Measurements from ENCODE around the gene ABCA2. TPM values are rescaled to one million over a fixed set of nuclear protein-coding genes. Genes with fewer than 3 reads are reported as not detected.
A peak's percentile ranks its signal among the peaks of the same experiment; 100 is the strongest.

Gene ABCA2
- total RNA-seq, 1 donor from 2014 or later: 2.7 TPM

DNA sequence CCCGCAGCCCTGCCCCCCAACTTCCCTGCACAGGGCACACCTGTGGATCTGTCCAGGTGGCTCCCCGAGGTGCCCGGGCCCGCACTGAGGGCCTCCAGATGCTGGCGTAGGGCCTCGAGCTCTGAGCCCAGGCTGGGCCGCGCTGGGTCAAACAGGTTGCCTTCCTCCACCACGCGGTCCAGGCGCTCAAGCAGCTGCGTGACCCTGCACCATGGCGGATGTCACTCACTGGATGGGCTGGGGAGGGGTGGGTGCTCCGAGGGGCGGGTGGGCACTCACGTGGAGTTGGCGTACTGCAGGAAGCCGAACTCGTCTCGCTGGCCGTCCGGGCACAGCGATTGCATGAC, 5.4 kb downstream of the ABCA2 start:
- no peaks in the 10 kb centered on the region for H3K79me2 ChIP-seq (ENCODE audit: low read depth)
- peaks cover 12% of the 10 kb centered on the region for H3K27me3 ChIP-seq
- no peak overlapping the region for H3K4me2 ChIP-seq
- no peaks in the 10 kb centered on the region for H3K9me3 ChIP-seq (ENCODE audit: low read depth)
- H3K4me3 ChIP-seq: no peak overlapping the region
- peaks cover 16% of the 10 kb centered on the region for H3F3A ChIP-seq (ENCODE audit: low read depth)
- TF ChIP-seq EZH2phosphoT487 (IDR thresholded peaks at IDR 0.05) (no peak), EZH2 (IDR thresholded peaks at IDR 0.05) (no peak)
- TF ChIP-seq, protein P1, sequence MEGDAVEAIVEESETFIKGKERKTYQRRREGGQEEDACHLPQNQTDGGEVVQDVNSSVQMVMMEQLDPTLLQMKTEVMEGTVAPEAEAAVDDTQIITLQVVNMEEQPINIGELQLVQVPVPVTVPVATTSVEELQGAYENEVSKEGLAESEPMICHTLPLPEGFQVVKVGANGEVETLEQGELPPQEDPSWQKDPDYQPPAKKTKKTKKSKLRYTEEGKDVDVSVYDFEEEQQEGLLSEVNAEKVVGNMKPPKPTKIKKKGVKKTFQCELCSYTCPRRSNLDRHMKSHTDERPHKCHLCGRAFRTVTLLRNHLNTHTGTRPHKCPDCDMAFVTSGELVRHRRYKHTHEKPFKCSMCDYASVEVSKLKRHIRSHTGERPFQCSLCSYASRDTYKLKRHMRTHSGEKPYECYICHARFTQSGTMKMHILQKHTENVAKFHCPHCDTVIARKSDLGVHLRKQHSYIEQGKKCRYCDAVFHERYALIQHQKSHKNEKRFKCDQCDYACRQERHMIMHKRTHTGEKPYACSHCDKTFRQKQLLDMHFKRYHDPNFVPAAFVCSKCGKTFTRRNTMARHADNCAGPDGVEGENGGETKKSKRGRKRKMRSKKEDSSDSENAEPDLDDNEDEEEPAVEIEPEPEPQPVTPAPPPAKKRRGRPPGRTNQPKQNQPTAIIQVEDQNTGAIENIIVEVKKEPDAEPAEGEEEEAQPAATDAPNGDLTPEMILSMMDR (IDR thresholded peaks at IDR 0.05): no peak
- Mint-ChIP-seq H3K4me3 (no peak overlapping the region), H3K4me1 (peaks cover 8% of the 10 kb centered on the region), H3K36me3 (no peaks in the 10 kb centered on the region), H3K9me3 (no peaks in the 10 kb centered on the region), H3K27ac (no peak overlapping the region), H3K27me3 (ENCODE audit: insufficient read depth, low read depth) (peaks cover 3% of the 10 kb centered on the region)
- peaks cover 24% of the 10 kb centered on the region for H3K4me1 ChIP-seq
- DNase-seq (ENCODE audit: low spot score): no peak
- H3K36me3 ChIP-seq: no peaks in the 10 kb centered on the region
- no peak overlapping the region for H3K9ac ChIP-seq
- H4K20me1 ChIP-seq (ENCODE audit: low read depth): peaks cover 13% of the 10 kb centered on the region
- H3K27ac ChIP-seq: no peak overlapping the region
- no peak overlapping the region for H2AFZ ChIP-seq (replicated peaks)

DNA sequence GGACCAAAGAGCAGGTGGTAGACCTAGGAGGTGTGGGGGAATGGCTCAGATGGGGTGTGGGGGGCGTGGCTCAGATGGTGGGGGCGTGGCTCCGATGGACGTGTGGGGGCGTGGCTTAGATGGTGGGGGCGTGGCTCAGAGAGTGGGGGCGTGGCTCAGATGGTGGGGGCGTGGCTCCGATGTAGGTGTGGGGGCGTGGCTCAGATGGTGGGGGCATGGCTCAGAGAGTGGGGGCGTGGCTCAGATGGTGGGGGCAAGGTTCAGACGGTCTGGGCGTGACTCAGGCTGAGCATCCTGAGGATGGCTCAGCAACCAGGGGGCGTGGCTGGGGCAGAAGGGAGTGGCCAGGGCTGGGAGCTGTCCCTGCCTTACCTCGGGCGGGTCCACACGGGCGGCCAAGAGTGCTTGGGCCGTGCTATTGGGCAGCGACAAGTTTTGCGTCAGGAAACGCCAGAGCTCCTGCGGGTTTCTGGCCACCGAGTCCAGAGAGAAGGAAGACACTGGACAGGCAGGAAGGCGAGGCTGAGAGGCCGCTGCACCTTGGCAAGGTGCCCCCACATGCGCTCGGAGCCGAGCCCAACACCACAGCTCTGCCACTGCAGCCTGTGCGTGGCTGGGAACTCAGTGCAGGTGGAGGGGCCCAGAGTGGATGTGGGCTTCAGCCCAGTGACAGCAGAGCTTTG, 5.9 kb downstream of the ABCA2 start:
- no peak overlapping the region for H3K4me3 Mint-ChIP-seq
- TF ChIP-seq EZH2phosphoT487 (IDR thresholded peaks at IDR 0.05) (no peak), EZH2 (IDR thresholded peaks at IDR 0.05) (no peak)
- TF ChIP-seq, protein P1 (IDR thresholded peaks at IDR 0.05): no peak

DNA sequence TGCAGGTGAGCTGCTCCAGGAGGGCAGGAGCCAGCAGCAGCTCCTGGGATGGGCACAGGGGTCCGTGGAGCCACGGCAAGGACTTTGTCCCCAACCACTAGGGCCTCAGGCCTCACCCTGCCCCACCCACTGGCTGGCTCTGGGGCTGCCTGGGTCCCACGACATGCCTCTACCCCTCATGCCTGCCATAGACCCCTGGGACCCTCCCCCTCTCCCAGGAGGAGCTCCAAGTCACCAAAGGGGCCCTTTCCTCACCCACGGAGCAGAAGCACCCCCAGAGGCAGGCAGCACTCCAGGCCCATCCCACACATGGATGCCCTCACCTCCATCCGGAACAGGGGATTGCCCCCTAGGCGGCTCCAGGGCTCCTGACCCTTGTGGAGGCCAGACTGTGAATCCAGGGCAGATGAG, 6.5 kb downstream of the ABCA2 start:
- peaks cover 4% of the 10 kb centered on the region for H3K36me3 Mint-ChIP-seq
- H3K27ac Mint-ChIP-seq: no peak overlapping the region
- H3K9me3 Mint-ChIP-seq: no peaks in the 10 kb centered on the region
- H3K36me3 ChIP-seq: no peaks in the 10 kb centered on the region
- no peak for DNase-seq (ENCODE audit: low spot score)
- H3F3A ChIP-seq (ENCODE audit: low read depth): peaks cover 7% of the 10 kb centered on the region
- H3K4me3 Mint-ChIP-seq: no peak overlapping the region
- peaks cover 12% of the 10 kb centered on the region for H4K20me1 ChIP-seq (ENCODE audit: low read depth)
- no peak overlapping the region for H3K27ac ChIP-seq
- no peaks in the 10 kb centered on the region for H3K9me3 ChIP-seq (ENCODE audit: low read depth)
- peaks cover 17% of the 10 kb centered on the region for H3K4me1 ChIP-seq
- no peaks in the 10 kb centered on the region for H3K79me2 ChIP-seq (ENCODE audit: low read depth)
- no peak overlapping the region for H3K9ac ChIP-seq
- H2AFZ ChIP-seq (replicated peaks): no peak overlapping the region
- H3K4me2 ChIP-seq: no peak overlapping the region
- H3K27me3 ChIP-seq: peaks cover 1% of the 10 kb centered on the region
- no peak overlapping the region for H3K4me3 ChIP-seq
- peaks cover 4% of the 10 kb centered on the region for H3K4me1 Mint-ChIP-seq
- H3K27me3 Mint-ChIP-seq (ENCODE audit: insufficient read depth, low read depth): peaks cover 3% of the 10 kb centered on the region
- TF ChIP-seq EZH2 (IDR thresholded peaks at IDR 0.05) (no peak), EZH2phosphoT487 (IDR thresholded peaks at IDR 0.05) (no peak)
- TF ChIP-seq, protein P1 (IDR thresholded peaks at IDR 0.05): no peak

More for the DNA sequence above, 5.9 kb downstream of the ABCA2 start:
- Histone ChIP-seq H3K4me1 (peaks cover 19% of the 10 kb centered on the region), H4K20me1 (ENCODE audit: low read depth) (peaks cover 13% of the 10 kb centered on the region), H3K27me3 (peaks cover 7% of the 10 kb centered on the region), H2AFZ (replicated peaks) (no peak overlapping the region), H3K4me2 (no peak overlapping the region), H3F3A (ENCODE audit: low read depth) (peaks cover 11% of the 10 kb centered on the region), H3K4me3 (no peak overlapping the region), H3K9ac (no peak overlapping the region), H3K9me3 (ENCODE audit: low read depth) (no peaks in the 10 kb centered on the region), H3K79me2 (ENCODE audit: low read depth) (no peaks in the 10 kb centered on the region), H3K36me3 (no peaks in the 10 kb centered on the region), H3K27ac (no peak overlapping the region)
- DNase-seq (ENCODE audit: low spot score): peak; percentile 78
- H3K27me3 Mint-ChIP-seq (ENCODE audit: insufficient read depth, low read depth): peaks cover 3% of the 10 kb centered on the region
- no peak overlapping the region for H3K27ac Mint-ChIP-seq
- H3K4me1 Mint-ChIP-seq: peaks cover 5% of the 10 kb centered on the region
- no peaks in the 10 kb centered on the region for H3K36me3 Mint-ChIP-seq
- H3K9me3 Mint-ChIP-seq: no peaks in the 10 kb centered on the region
